ENCODE results near the gene FAM20A.
A peak's percentile ranks its signal among the peaks of the same experiment; 100 is the strongest.

Gene FAM20A

GRCh38 chr17:68600931-68601564 is at the start of gene FAM20A:
FAM20A (minus strand) TSS chr17:68601367; CDS start chr17:68600666, 701 bp downstream.
- DNase-seq (ENCODE audit: low spot score): peak; percentile 62

- DNase-seq (ENCODE audit: low spot score): no peak
Observed at GRCh38 chr17:68649324-68649723, 48.2 kb upstream of the FAM20A start.

- no peak for DNase-seq (ENCODE audit: low spot score)
Observed at GRCh38 chr17:68646626-68647526, 45.7 kb upstream of the FAM20A start.

- DNase-seq (ENCODE audit: low spot score): no peak
Observed at GRCh38 chr17:68642118-68642412, 40.9 kb upstream of the FAM20A start.

GRCh38 chr17:68641276-68642117 is 40.3 kb upstream of the FAM20A start:
- DNase-seq (ENCODE audit: low spot score): no peak

DNA sequence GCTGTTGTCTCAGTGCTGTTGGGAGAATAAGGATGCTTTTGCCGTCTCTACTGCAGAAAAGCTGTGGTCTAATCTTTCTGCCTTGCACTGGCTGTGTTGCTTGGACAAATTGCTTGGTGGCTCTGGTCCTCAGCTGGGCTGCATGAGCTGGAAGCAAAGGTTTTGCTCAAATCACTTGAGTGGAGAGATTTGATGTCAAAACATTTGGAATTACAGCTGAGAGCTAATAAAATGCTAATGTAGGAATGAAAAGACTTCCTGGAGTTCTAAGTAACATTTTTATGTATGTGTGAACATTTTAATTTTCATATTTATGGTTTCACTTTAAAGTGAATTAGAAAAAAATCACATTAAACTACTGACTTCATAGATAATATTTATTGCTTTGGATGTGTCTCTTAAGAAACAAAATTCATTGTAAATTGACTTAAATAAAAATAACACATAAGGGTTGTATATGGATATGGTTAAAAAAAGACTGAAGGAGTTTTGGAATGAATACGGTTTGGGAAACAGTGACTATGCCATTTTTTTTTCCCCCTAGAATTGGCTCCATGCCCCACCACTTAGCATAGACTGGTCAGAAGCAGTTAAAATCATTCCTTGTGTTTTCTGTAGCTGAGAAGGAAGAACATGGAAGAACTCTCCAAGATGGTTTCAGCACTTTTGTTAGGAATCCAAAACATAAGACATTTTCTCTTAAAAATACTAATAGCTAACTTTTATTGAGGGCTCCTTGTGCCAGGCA is 39.2 kb upstream of the FAM20A start:
- no peak for DNase-seq (ENCODE audit: low spot score)

DNA sequence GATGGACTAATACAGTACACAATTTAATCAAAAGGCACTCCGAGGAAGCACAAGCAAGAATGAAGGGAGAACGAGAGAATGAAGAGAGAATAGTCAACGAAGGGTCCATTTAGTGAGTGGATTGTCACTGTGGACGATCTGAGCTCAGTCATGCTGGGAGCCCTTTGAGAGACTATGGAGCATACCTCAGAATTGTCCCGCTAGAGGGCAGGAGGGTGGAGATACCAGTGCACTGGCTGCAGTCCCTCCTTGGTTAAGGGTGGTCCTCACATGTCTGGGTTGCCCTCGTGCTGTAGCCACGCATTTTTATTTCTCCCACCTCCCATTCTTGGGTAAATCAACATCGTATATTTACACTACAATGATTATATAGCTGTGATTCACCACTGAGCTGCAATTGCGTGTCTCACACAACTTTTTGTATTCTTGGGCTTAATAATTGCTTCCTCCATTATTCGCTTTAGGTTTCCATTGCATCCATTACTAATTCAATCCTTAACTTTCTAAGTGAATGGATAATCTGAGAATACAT is 33.2 kb upstream of the FAM20A start:
- DNase-seq (ENCODE audit: low spot score): no peak

- DNase-seq (ENCODE audit: low spot score): no peak
Observed at GRCh38 chr17:68628576-68628957, 27.4 kb upstream of the FAM20A start.

- peak; percentile 12 for DNase-seq (ENCODE audit: low spot score)
Observed at GRCh38 chr17:68627956-68628575, 26.9 kb upstream of the FAM20A start.

- peak; percentile 29 for DNase-seq (ENCODE audit: low spot score)
Observed at GRCh38 chr17:68624381-68624780, 23.2 kb upstream of the FAM20A start.

GRCh38 chr17:68623811-68624210 is 22.6 kb upstream of the FAM20A start:
- no peak for DNase-seq (ENCODE audit: low spot score)

DNA sequence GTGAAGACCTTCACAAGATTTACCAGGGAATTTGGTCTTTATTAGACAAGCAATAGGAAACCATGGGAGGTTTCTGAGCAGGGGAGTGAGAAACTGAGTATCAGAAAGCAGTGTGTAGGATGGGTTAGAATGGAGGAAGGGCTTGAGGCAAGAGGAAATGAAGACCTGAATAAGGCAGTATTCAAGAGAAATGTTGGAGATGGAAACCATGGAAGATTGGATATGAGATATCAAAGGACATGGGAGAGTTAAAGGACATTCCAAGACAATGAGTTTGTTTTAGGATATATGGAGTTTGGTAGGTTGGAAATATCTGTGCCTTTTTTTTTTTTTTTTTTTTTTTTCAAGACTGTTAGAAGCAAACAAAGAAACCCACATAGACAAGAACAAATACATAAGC is 21.3 kb upstream of the FAM20A start:
- no peak for DNase-seq (ENCODE audit: low spot score)

GRCh38 chr17:68621065-68621464 is 19.9 kb upstream of the FAM20A start:
- no peak for DNase-seq (ENCODE audit: low spot score)

DNA sequence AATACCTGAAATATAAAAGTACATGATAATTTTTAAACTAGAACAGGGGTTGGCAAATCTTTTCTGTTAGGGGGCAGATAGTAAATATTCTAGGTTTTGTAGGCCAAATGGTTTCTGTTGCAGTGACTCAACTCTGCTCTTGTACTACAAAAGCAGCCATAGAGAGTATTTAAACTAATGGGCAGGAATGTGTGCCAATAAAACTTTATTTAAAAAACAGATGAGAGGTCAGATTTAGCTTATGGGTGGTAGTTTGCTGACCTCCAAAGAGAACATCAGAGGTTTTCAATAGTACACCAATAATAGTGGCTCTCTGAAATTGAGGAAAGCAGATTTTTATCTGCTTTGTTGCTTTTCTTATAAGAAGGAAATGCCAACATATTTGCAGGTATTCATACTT is 15.2 kb upstream of the FAM20A start:
- DNase-seq (ENCODE audit: low spot score): no peak

- no peak for DNase-seq (ENCODE audit: low spot score)
Observed at GRCh38 chr17:68614718-68615117, 13.6 kb upstream of the FAM20A start.

GRCh38 chr17:68613739-68614298 is 12.7 kb upstream of the FAM20A start:
- DNase-seq (ENCODE audit: low spot score): peak; percentile 65

DNA sequence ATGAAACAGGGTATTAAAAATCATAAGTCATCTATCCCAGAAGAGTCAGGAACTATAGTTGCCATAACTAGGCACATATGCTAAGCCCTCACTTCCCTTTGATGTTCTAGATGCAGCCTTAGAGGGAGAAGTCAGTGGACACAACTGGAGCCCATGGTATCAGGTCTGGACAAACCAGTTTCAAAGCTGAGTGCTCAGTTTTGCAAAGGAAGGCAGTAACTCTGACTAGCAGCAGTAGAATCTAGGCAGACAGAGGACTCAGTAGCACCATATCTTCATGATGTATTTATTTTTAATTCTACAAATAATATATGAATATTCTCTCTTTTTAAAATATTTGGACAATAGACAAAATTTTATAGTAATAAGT is 11.7 kb upstream of the FAM20A start:
- DNase-seq (ENCODE audit: low spot score): no peak

DNA sequence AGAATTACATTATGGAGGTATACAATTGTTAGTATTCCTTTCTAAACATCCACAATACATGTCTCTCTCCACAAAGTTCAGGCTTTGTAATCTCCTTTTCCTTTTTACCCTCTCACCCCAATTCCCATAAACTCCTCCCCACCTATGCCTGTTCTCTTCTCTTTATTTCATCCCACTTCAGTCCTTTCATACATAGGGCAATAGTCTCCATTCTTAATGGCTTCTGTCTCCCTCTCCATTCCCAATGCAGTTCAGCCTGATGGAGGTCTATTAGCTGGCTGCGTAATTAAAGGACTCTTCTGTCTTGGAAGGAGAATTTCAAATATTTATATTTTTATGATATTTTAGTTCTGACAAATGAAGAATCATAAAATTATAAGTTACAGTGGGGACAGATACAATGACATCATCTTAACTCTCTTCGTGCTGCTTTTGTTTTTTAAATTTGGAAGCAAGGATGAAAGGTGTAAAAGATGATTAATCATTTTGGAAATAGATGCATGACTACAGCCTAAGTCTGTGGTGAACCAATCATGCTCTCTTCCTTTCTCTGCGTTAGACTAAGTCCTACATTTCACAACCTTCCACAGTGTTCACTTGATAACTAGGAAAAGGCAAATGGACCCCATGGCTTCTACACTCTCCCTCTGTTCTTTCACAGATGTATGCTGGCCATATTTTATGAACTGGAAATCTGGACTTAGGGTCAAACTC is 11.2 kb upstream of the FAM20A start:
- DNase-seq (ENCODE audit: low spot score): no peak

DNA sequence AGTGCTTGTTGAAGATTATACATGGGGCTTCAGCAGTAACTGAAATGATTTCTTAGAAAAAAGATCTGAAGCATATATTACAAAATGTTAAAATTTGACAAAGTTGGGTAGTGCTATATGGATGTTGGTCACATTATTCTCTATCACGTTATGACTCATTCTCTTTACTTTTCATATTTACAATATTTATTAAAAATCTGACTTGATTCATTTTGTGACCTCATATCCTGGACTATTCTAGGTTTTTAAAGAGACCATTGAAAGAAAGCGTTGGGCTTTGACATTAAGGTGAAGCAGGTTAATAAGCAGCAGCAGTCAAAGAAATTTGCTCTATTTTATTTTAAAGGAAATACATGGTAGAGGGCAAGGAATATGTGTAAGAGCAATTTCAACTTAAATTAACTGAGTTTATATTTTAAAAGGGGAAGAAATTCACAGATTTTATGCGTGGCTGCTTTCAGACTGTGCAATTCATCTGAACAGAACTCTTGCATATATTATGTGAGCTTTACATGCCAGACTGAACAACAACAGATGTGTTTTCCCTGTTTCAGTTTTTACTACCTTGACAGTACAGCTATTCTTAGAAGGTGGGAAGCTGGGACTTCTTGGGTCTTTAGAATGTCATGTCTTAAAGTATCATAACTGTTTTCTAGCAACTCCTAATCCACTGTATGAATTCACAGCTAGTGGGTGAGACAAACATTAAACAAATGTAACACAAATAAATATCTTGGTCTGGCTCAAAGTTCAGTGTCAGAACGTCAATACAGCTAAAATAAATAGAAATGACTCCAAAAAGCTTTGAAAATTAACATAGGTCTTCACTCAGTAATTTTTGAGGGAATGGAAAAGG is 10.4 kb upstream of the FAM20A start:
- DNase-seq (ENCODE audit: low spot score): no peak

Data from GM03348 (cell line).